WTC11 (cell line): ENCODE results near the gene SIM2. TPM values are rescaled to one million over a fixed set of nuclear protein-coding genes. Genes with fewer than 3 reads are reported as not detected.
A peak's percentile ranks its signal among the peaks of the same experiment; 100 is the strongest.

ENCODE experiments used
- ATAC-seq: fragments of 200-7000 bp; cut with Tn5 transposase; 2 replicates; pipeline ENCODE4 v1.10.0; 2021; ENCODE audit warnings: mild to moderate bottlenecking, moderate library complexity
- CTCF ChIA-PET: fragments of 300-600 bp; sonication (Branson Sonifier 250); formaldehyde crosslinking; loops from one replicate; lab custom pipeline; 2021; ENCODE audit warnings: antibody characterized with exemption; lab: Charles Lee
- POLR2A ChIA-PET: fragments of 350-600 bp; sonication (Branson Sonifier 250); formaldehyde crosslinking; loops from one replicate; lab custom pipeline; 2021; ENCODE audit warnings: antibody characterized with exemption; lab: Charles Lee
- DNase-seq: peaks from one replicate; pipeline ENCODE4 v3.0.0; 2021; ENCODE audit warnings: low spot score
- H3K27ac Mint-ChIP-seq: 2 replicates; pipeline ENCODE4 v1.8.0; 2021; ENCODE audit warnings: mixed read lengths
- H3K27me3 Mint-ChIP-seq: 2 replicates; pipeline ENCODE4 v1.8.0; 2021; ENCODE audit warnings: low read depth, mild to moderate bottlenecking, moderate library complexity, mixed read lengths
- H3K36me3 Mint-ChIP-seq: 2 replicates; pipeline ENCODE4 v1.8.0; 2021; ENCODE audit warnings: mixed read lengths
- H3K4me1 Mint-ChIP-seq: 2 replicates; pipeline ENCODE4 v1.8.0; 2022; ENCODE audit warnings: mixed read lengths
- H3K4me3 Mint-ChIP-seq: 2 replicates; pipeline ENCODE4 v1.8.0; 2021; ENCODE audit warnings: mild to moderate bottlenecking, moderate library complexity, mixed read lengths
- H3K9me3 Mint-ChIP-seq: 2 replicates; pipeline ENCODE4 v1.8.0; 2021; ENCODE audit warnings: mixed read lengths
- ATF3 ChIP-seq: sonication (generic); formaldehyde crosslinking; conservative IDR thresholded peaks from 2 replicates; pipeline ENCODE4 v1.8.1; 2022; ENCODE audit warnings: mild to moderate bottlenecking, missing genetic modification reagents
- CBFB ChIP-seq: sonication (generic); formaldehyde crosslinking; IDR thresholded peaks from 2 replicates; pipeline ENCODE4 v1.8.1; 2022; ENCODE audit warnings: mild to moderate bottlenecking, low read depth, missing genetic modification reagents
- EMX1 ChIP-seq: fragments of 250-450 bp; sonication (Bioruptor Pico); IDR thresholded peaks from 2 replicates; pipeline ENCODE4 v1.8.0; 2021; ENCODE audit warnings: mild to moderate bottlenecking
- ETV6 ChIP-seq: sonication (generic); formaldehyde crosslinking; IDR thresholded peaks from 2 replicates; pipeline ENCODE4 v1.8.1; 2022; ENCODE audit warnings: mild to moderate bottlenecking, missing genetic modification reagents
- FOXJ3 ChIP-seq: sonication (generic); formaldehyde crosslinking; IDR thresholded peaks from 2 replicates; pipeline ENCODE4 v1.9.0; 2021; ENCODE audit warnings: missing genetic modification reagents, mild to moderate bottlenecking, borderline replicate concordance
- JUN ChIP-seq: sonication (generic); formaldehyde crosslinking; IDR thresholded peaks from 2 replicates; pipeline ENCODE4 v1.8.0; 2023; ENCODE audit warnings: mild to moderate bottlenecking, missing genetic modification reagents
- KAT7 ChIP-seq: sonication (generic); formaldehyde crosslinking; IDR thresholded peaks from 2 replicates; pipeline ENCODE4 v1.8.1; 2023; ENCODE audit warnings: missing genetic modification reagents, mild to moderate bottlenecking, borderline replicate concordance
- NFATC4 ChIP-seq: fragments of 250-450 bp; sonication (Bioruptor Pico); IDR thresholded peaks from 2 replicates; pipeline ENCODE4 v1.9.0; 2021; ENCODE audit warnings: mild to moderate bottlenecking
- NFE2L1 ChIP-seq: sonication (generic); formaldehyde crosslinking; IDR thresholded peaks from 2 replicates; pipeline ENCODE4 v1.8.1; 2023; ENCODE audit warnings: missing genetic modification reagents
- PRRX2 ChIP-seq: fragments of 250-450 bp; sonication (Bioruptor Pico); IDR thresholded peaks from 2 replicates; pipeline ENCODE4 v1.8.0; 2021; ENCODE audit warnings: mild to moderate bottlenecking
- SOX15 ChIP-seq: fragments of 250-450 bp; sonication (Bioruptor Pico); IDR thresholded peaks from 2 replicates; pipeline ENCODE4 v1.9.0; 2021; ENCODE audit warnings: mild to moderate bottlenecking
- TEAD4 ChIP-seq: sonication (generic); formaldehyde crosslinking; IDR thresholded peaks from 2 replicates; pipeline ENCODE4 v1.8.0; 2022; ENCODE audit warnings: mild to moderate bottlenecking, missing genetic modification reagents
- ZNF138 ChIP-seq: sonication (generic); formaldehyde crosslinking; conservative IDR thresholded peaks from 2 replicates; pipeline ENCODE4 v1.8.1; 2022; ENCODE audit warnings: mild to moderate bottlenecking, moderate library complexity, missing genetic modification reagents
- ZNF423 ChIP-seq: fragments of 250-450 bp; sonication (Bioruptor Pico); IDR thresholded peaks from 2 replicates; pipeline ENCODE4 v2.1.2; 2022; ENCODE audit warnings: mild to moderate bottlenecking, moderate library complexity
- ZNF671 ChIP-seq: fragments of 250-450 bp; sonication (Bioruptor Pico); IDR thresholded peaks from 2 replicates; pipeline ENCODE4 v1.8.0; 2021; ENCODE audit warnings: mild to moderate bottlenecking
- total RNA-seq: library from RNA; stranded (reverse); gene quantifications from 3 replicates; pipeline ENCODE4 v1.2.3, GENCODE V29; 2021
- TF ChIP-seq, protein P1 (sequence below): sonication (generic); formaldehyde crosslinking; IDR thresholded peaks from 2 replicates; pipeline ENCODE4 v1.8.1; 2022; ENCODE audit warnings: low read depth, mild to moderate bottlenecking, moderate library complexity, missing genetic modification reagents, borderline replicate concordance
- TF ChIP-seq, protein P2 (sequence below): sonication (generic); formaldehyde crosslinking; IDR thresholded peaks from 2 replicates; pipeline ENCODE4 v1.8.0; 2023; ENCODE audit warnings: missing genetic modification reagents

SIM2 gene
- total RNA-seq, 1 experiment from 2014 or later, result 0.17 TPM

DNA sequence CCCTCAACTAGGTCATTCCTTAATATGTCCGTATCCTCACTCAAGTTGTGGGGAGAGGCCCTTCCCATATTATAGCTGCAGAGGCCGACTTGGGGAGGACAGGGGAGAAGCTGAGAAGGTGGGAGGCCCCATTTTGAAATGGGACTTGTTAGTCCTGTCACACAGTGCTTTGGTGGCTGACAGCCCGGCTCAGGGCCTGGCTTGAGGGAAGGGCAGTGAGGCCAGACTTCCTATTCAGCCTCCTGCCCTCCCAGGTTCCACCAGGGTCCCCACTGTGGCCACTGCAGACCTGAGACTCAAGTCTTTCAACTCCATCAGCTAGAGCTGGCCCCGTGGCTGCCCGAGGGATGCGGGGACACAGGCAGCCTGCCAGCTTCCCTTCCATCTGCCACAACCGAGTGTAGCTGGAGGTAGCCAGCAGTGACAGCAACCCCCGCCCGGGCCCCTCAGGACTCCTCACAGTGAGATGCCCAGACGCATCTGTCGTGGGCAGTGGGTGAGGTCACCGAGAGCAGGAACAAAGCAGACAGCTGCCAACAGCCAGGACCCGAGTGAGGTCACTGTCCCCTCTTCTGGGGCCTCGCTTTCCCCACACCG, 36.9 kb downstream of the SIM2 start (continued):
- TF ChIP-seq, protein P1, sequence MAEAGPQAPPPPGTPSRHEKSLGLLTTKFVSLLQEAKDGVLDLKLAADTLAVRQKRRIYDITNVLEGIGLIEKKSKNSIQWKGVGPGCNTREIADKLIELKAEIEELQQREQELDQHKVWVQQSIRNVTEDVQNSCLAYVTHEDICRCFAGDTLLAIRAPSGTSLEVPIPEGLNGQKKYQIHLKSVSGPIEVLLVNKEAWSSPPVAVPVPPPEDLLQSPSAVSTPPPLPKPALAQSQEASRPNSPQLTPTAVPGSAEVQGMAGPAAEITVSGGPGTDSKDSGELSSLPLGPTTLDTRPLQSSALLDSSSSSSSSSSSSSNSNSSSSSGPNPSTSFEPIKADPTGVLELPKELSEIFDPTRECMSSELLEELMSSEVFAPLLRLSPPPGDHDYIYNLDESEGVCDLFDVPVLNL (CRISPR knock-in tag), result no peak
- TF ChIP-seq ZNF138 (no peak), ZNF423 (CRISPR knock-in tag) (no peak), FOXJ3 (CRISPR knock-in tag) (no peak)

GRCh38 chr21:36738489-36739126, 39.7 kb downstream of the SIM2 start:
- Mint-ChIP-seq H3K4me1 (peaks cover 10% of the 10 kb centered on the region), H3K9me3 (no peaks in the 10 kb centered on the region), H3K27ac (no peak overlapping the region), H3K27me3 (no peaks in the 10 kb centered on the region; the same call in 1 of the 2 replicates), H3K36me3 (no peaks in the 10 kb centered on the region), H3K4me3 (no peak overlapping the region)
- DNase-seq, result no peak
- ChIA-PET CTCF (interaction anchor here (0.9 to 1.4 kb wide), 5 partner anchors 19 to 179 kb away, joined by 3 to 5 read pairs (median 3); no protein-coding TSS in a partner anchor), POLR2A (no interaction called here)
- no peak for ATAC-seq
- TF ChIP-seq EMX1 (CRISPR knock-in tag), result no peak
- TF ChIP-seq, protein P2, sequence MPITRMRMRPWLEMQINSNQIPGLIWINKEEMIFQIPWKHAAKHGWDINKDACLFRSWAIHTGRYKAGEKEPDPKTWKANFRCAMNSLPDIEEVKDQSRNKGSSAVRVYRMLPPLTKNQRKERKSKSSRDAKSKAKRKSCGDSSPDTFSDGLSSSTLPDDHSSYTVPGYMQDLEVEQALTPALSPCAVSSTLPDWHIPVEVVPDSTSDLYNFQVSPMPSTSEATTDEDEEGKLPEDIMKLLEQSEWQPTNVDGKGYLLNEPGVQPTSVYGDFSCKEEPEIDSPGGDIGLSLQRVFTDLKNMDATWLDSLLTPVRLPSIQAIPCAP (CRISPR knock-in tag), result no peak
- no peak for TF ChIP-seq KAT7
- TF ChIP-seq, protein P1 (CRISPR knock-in tag), result no peak
- no peak for TF ChIP-seq PRRX2

DNA sequence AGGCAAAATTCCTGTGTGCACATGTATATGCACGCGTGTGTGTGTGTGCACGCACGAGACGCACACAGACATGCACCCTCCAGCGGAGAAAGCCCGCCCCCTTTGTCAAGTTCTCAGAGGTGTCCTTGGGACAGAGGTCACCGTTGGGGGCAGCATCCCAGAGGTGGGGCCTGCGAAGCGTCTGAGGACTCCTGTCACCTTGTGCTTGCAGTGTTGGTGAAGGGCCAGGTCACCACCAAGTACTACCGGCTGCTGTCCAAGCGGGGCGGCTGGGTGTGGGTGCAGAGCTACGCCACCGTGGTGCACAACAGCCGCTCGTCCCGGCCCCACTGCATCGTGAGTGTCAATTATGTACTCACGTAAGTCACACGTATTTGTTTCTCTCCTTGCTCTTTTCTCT, 42.6 kb downstream of the SIM2 start:
- Mint-ChIP-seq H3K36me3 (no peaks in the 10 kb centered on the region), H3K4me3 (no peak overlapping the region), H3K4me1 (peaks cover 8% of the 10 kb centered on the region), H3K27ac (no peak overlapping the region), H3K27me3 (peaks cover 8% of the 10 kb centered on the region), H3K9me3 (no peaks in the 10 kb centered on the region)
- ChIA-PET CTCF (interaction anchor here (1.0 to 1.5 kb wide), 3 partner anchors 13 to 176 kb away, joined by 3 to 4 read pairs (median 3); no protein-coding TSS in a partner anchor), POLR2A (no interaction called here)
- peak; percentile 39 for ATAC-seq
- TF ChIP-seq, protein P1 (CRISPR knock-in tag), result no peak
- TF ChIP-seq CBFB (CRISPR knock-in tag) (no peak), NFE2L1 (CRISPR knock-in tag) (no peak), ATF3 (CRISPR knock-in tag) (no peak), ZNF671 (CRISPR knock-in tag) (no peak), JUN (no peak), TEAD4 (CRISPR knock-in tag) (no peak), NFATC4 (CRISPR knock-in tag) (no peak), ETV6 (CRISPR knock-in tag) (no peak), SOX15 (no peak)
- no peak for DNase-seq
